Aorta (tissue), 5 donors: ENCODE measurements around the gene IL4I1. TPM values are rescaled to one million over a fixed set of nuclear protein-coding genes. Genes with fewer than 3 reads are reported as not detected.

Experiments used
- ATAC-seq: fragments of 200-7000 bp; cut with Tn5 transposase; one replicate; pipeline ENCODE4 v1.9.1; 2022; ENCODE audit warnings: moderate library complexity; ENCODE audit not compliant: low FRiP score
- DNase-seq, 2 donors: peaks; one replicate each; pipeline ENCODE4 v3.0.0-alpha.2; 2020
- H3K27ac ChIP-seq, 2 donors: one replicate each; pipeline ENCODE4 v1.5.1; 2013; ENCODE audit warnings: low read length in 2 of 2, mild to moderate bottlenecking in 2 of 2, moderate library complexity in 2 of 2, control low read depth in 1 of 2, inconsistent platforms in 1 of 2, low read depth in 1 of 2
- H3K27me3 ChIP-seq, 2 donors: one replicate each; pipeline ENCODE4 v1.6.1; 2013; ENCODE audit warnings: control low read depth in 1 of 2, low read length in 1 of 2, mild to moderate bottlenecking in 1 of 2, moderate library complexity in 1 of 2; ENCODE audit not compliant: insufficient read depth in 2 of 2, control insufficient read depth in 1 of 2
- H3K36me3 ChIP-seq, 2 donors: one replicate each; pipeline ENCODE4 v1.6.1; 2013; ENCODE audit warnings: control low read depth in 1 of 2, low read length in 1 of 2, mild to moderate bottlenecking in 1 of 2; ENCODE audit not compliant: insufficient read depth in 2 of 2, control insufficient read depth in 1 of 2
- H3K4me1 ChIP-seq, 2 donors: one replicate each; pipeline ENCODE4 v1.6.1; 2013; ENCODE audit warnings: low read length in 2 of 2, control low read depth in 1 of 2, mild to moderate bottlenecking in 1 of 2, moderate library complexity in 1 of 2; ENCODE audit not compliant: insufficient read depth in 2 of 2, control insufficient read depth in 1 of 2
- H3K4me3 ChIP-seq, 2 donors: one replicate each; pipeline ENCODE4 v1.5.1; 2013; ENCODE audit warnings: low read length in 2 of 2, control low read depth in 1 of 2, mild to moderate bottlenecking in 1 of 2
- H3K9me3 ChIP-seq: one replicate; pipeline ENCODE4 v1.6.1; 2013; ENCODE audit warnings: mild to moderate bottlenecking, low read length; ENCODE audit not compliant: control insufficient read depth
- WGBS, 2 donors: extraction: QIAGEN DNeasy Blood & Tissue Kit; methylation state at CpG; one replicate each; pipeline ENCODE4 v1.1.7; 2013; 5-methylcytosine and 5-hydroxymethylcytosine counted together
- intact Hi-C, 2 donors: fragments of 100-400 bp; cut with DNase I; formaldehyde crosslinking; loops; one replicate each; pipeline versions ENCODE4 v1.14.2 to v1.15.0; 2022
- polyA plus RNA-seq, 2 donors: library from polyadenylated mRNA; stranded (reverse); fragments of 200-250 nt; gene quantifications; one replicate each; pipeline ENCODE4 v1.2.3, GENCODE V29; 2013
- total RNA-seq, 2 donors: library from RNA; stranded (reverse); fragmentation: NEBNext Ultra II Directional; extraction: Animal tissue kit (Norgen Biotek cat#: 25700); gene quantifications; one replicate each; pipeline ENCODE4 v1.2.1, GENCODE V29; 2021
- donor health status: healthy with polysubstance abuse.
- donor health status: Bipolar disorder and iron deficiency.
- donor health status: DM: no; HTN: no; CAD: no.
- donor health status: DM: no; HTN: no; CAD: no.
- donor health status: DM: yes; HTN: yes; CAD: no.

The IL4I1 gene
- total and polyA plus RNA-seq, 4 donors: 0.50 to 7.2 (median 0.84) TPM; not detected in 1

GRCh38 chr19:49884760-49885159 lies 11.9 kb downstream of the IL4I1 start:
- DNase-seq: no peak
- 91 to 96% methylated on average over 3 of the region's 3 CpGs for WGBS, 2 donors
- H3K36me3 ChIP-seq: peaks cover 5 to 25% of the 10 kb centered on the region in 2 donors

GRCh38 chr19:49884109-49884508 lies 12.6 kb downstream of the IL4I1 start:
- intact Hi-C loops: loop anchor here in 1 of 2 donors (5.0 kb wide), 1 partner anchor 43 kb away; the partner anchor contains the start of genes ATF5 and NUP62
- no peak for ATAC-seq
- WGBS, 2 donors: 95 to 96% methylated on average over 18 of the region's 18 CpGs
- DNase-seq: no peak
- Histone ChIP-seq H3K27me3 (no peaks in the 10 kb centered on the region), H3K27ac (no peak overlapping the region), H3K4me1 (no peaks in the 10 kb centered on the region), H3K9me3 (no peaks in the 10 kb centered on the region), H3K36me3 (peaks cover 5 to 25% of the 10 kb centered on the region in 2 donors), H3K4me3 (no peak overlapping the region)

More at GRCh38 chr19:49884760-49885159, 11.9 kb downstream of the IL4I1 start:
- intact Hi-C loops: loop anchor here in 1 of 2 donors (5.0 kb wide), 1 partner anchor 43 kb away; the partner anchor contains the start of genes ATF5 and NUP62
- Histone ChIP-seq H3K27ac (no peak overlapping the region), H3K27me3 (no peaks in the 10 kb centered on the region), H3K4me1 (no peaks in the 10 kb centered on the region), H3K9me3 (no peaks in the 10 kb centered on the region), H3K4me3 (no peak overlapping the region)
- no peak for ATAC-seq

- no peaks in the 10 kb centered on the region for H3K4me1 ChIP-seq
- intact Hi-C loops: loop anchor here in 1 of 2 donors (5.0 kb wide), 1 partner anchor 44 kb away; the partner anchor contains the start of genes ATF5 and NUP62
- peaks cover 5 to 25% of the 10 kb centered on the region in 2 donors for H3K36me3 ChIP-seq
- no peaks in the 10 kb centered on the region for H3K27me3 ChIP-seq
- ATAC-seq: no peak
- 97 to 98% methylated on average over 5 of the region's 5 CpGs for WGBS, 2 donors
- no peak for DNase-seq
- no peak overlapping the region for H3K27ac ChIP-seq
- no peaks in the 10 kb centered on the region for H3K9me3 ChIP-seq
- no peak overlapping the region for H3K4me3 ChIP-seq
Measured at GRCh38 chr19:49883094-49883493, 13.6 kb downstream of the IL4I1 start.

- Histone ChIP-seq H3K4me3 (no peak overlapping the region), H3K4me1 (no peaks in the 10 kb centered on the region), H3K27ac (no peak overlapping the region), H3K9me3 (no peaks in the 10 kb centered on the region), H3K36me3 (peaks cover 5 to 25% of the 10 kb centered on the region in 2 donors), H3K27me3 (no peaks in the 10 kb centered on the region)
- intact Hi-C loops: loop anchor here in 1 of 2 donors (5.0 kb wide), 1 partner anchor 45 kb away; the partner anchor contains the start of genes ATF5 and NUP62
- DNase-seq (no peak), ATAC-seq (no peak)
- WGBS, 2 donors: 97 to 98% methylated on average over 14 of the region's 14 CpGs
Measured at GRCh38 chr19:49882643-49883042, 14.0 kb downstream of the IL4I1 start.

GRCh38 chr19:49881672-49882394 lies 14.9 kb downstream of the IL4I1 start:
- ATAC-seq: no peak
- peaks cover 5 to 25% of the 10 kb centered on the region in 2 donors for H3K36me3 ChIP-seq
- intact Hi-C loops: loop anchor here in 1 of 2 donors (5.0 kb wide), 1 partner anchor 45 kb away; the partner anchor contains the start of genes ATF5 and NUP62
- no peak overlapping the region for H3K27ac ChIP-seq
- no peak overlapping the region for H3K4me3 ChIP-seq
- H3K9me3 ChIP-seq: no peaks in the 10 kb centered on the region
- H3K4me1 ChIP-seq: no peaks in the 10 kb centered on the region
- H3K27me3 ChIP-seq: no peaks in the 10 kb centered on the region
- WGBS, 2 donors: 89 to 91% methylated on average over 29 to 31 of the region's 31 CpGs
- DNase-seq: no peak

GRCh38 chr19:49881186-49881585 lies 15.5 kb downstream of the IL4I1 start:
- DNase-seq: no peak

GRCh38 chr19:49880162-49880869 lies 16.4 kb downstream of the IL4I1 start:
- Histone ChIP-seq H3K9me3 (no peaks in the 10 kb centered on the region), H3K4me1 (no peaks in the 10 kb centered on the region), H3K4me3 (no peak overlapping the region), H3K27me3 (no peaks in the 10 kb centered on the region), H3K36me3 (peaks cover 5 to 25% of the 10 kb centered on the region in 2 donors), H3K27ac (no peak overlapping the region)
- WGBS, 2 donors: 90 to 92% methylated on average over 10 of the region's 10 CpGs
- ATAC-seq (no peak), DNase-seq (no peak)
- intact Hi-C loops: loop anchor here in 1 of 2 donors (5.0 kb wide), 1 partner anchor 47 kb away; the partner anchor contains the start of genes ATF5 and NUP62

More at GRCh38 chr19:49881186-49881585, 15.5 kb downstream of the IL4I1 start:
- H3K4me3 ChIP-seq: no peak overlapping the region
- H3K4me1 ChIP-seq: no peaks in the 10 kb centered on the region
- ATAC-seq: no peak
- WGBS, 2 donors: 96 to 98% methylated on average over 17 of the region's 17 CpGs
- no peak overlapping the region for H3K27ac ChIP-seq
- H3K36me3 ChIP-seq: peaks cover 5 to 25% of the 10 kb centered on the region in 2 donors
- no peaks in the 10 kb centered on the region for H3K9me3 ChIP-seq
- no peaks in the 10 kb centered on the region for H3K27me3 ChIP-seq
- intact Hi-C loops: loop anchor here in 1 of 2 donors (5.0 kb wide), 1 partner anchor 46 kb away; the partner anchor contains the start of genes ATF5 and NUP62

GRCh38 chr19:49879243-49879963 lies 17.3 kb downstream of the IL4I1 start:
- 93 to 94% methylated on average over 12 of the region's 12 CpGs for WGBS, 2 donors
- H3K4me1 ChIP-seq: no peaks in the 10 kb centered on the region
- peaks cover 3 to 23% of the 10 kb centered on the region in 2 donors for H3K36me3 ChIP-seq
- intact Hi-C loops: no loop called here
- DNase-seq (no peak), ATAC-seq (no peak)
- H3K4me3 ChIP-seq: no peak overlapping the region
- no peak overlapping the region for H3K27ac ChIP-seq
- H3K9me3 ChIP-seq: no peaks in the 10 kb centered on the region
- H3K27me3 ChIP-seq: no peaks in the 10 kb centered on the region
